GM10847 (cell line): ENCODE data around the gene SP100.
A peak's percentile ranks its signal among the peaks of the same experiment; 100 is the strongest.

ENCODE experiments used
- POLR2A ChIP-seq: IDR thresholded peaks from 2 replicates; pipeline ENCODE4 v1.6.1; 2011; ENCODE audit not compliant: insufficient read length; ENCODE audit errors: extremely low read depth

SP100 gene

GRCh38 chr2:230416061-230416721, at the start of gene SP100:
SP100 (plus strand) TSS chr2:230416201; CDS start chr2:230416297, 96 bp downstream.
- TF ChIP-seq POLR2A: peak; percentile 91

- TF ChIP-seq POLR2A: no peak
These were observed 33.9 kb upstream of the SP100 start for GRCh38 chr2:230382108-230382507.

GRCh38 chr2:230383453-230383852, 32.5 kb upstream of the SP100 start:
- TF ChIP-seq POLR2A: no peak

- no peak for TF ChIP-seq POLR2A
These were observed 31.0 kb upstream of the SP100 start for GRCh38 chr2:230384986-230385385.

GRCh38 chr2:230394301-230394700, 21.7 kb upstream of the SP100 start:
- TF ChIP-seq POLR2A: no peak

GRCh38 chr2:230400041-230400440, 16.0 kb upstream of the SP100 start:
- TF ChIP-seq POLR2A: no peak

GRCh38 chr2:230400454-230400853, 15.5 kb upstream of the SP100 start:
- no peak for TF ChIP-seq POLR2A

- no peak for TF ChIP-seq POLR2A
These were observed 12.3 kb upstream of the SP100 start for GRCh38 chr2:230403746-230404145.

- no peak for TF ChIP-seq POLR2A
These were observed 10.2 kb upstream of the SP100 start for GRCh38 chr2:230405824-230406223.

GRCh38 chr2:230408244-230408842, 7.7 kb upstream of the SP100 start:
- no peak for TF ChIP-seq POLR2A

GRCh38 chr2:230410263-230410662, 5.7 kb upstream of the SP100 start:
- TF ChIP-seq POLR2A: no peak

- no peak for TF ChIP-seq POLR2A
These were observed 5.0 kb upstream of the SP100 start for GRCh38 chr2:230410861-230411569.

- peak; percentile 34 for TF ChIP-seq POLR2A
These were observed 4.2 kb upstream of the SP100 start for GRCh38 chr2:230411570-230412370.

GRCh38 chr2:230412371-230412711, 3.7 kb upstream of the SP100 start:
- no peak for TF ChIP-seq POLR2A

- TF ChIP-seq POLR2A: no peak
These were observed 3.2 kb upstream of the SP100 start for GRCh38 chr2:230412846-230413245.

- no peak for TF ChIP-seq POLR2A
These were observed 2.5 kb upstream of the SP100 start for GRCh38 chr2:230413479-230413878.

GRCh38 chr2:230414302-230414701, 1.7 kb upstream of the SP100 start:
- no peak for TF ChIP-seq POLR2A
